GM12878 (cell line): ENCODE data around the gene TBCB. TPM values are rescaled to one million over a fixed set of nuclear protein-coding genes. Genes with fewer than 3 reads are reported as not detected.

Experiments
- ATAC-seq: fragments of 200-7000 bp; cut with Tn5 transposase; 3 replicates; pipeline ENCODE4 v1.9.1; 2020; ENCODE audit warnings: mild to moderate bottlenecking, moderate library complexity
- BruUV-seq: library from RNA; stranded (reverse); fragments of 400-500 nt; replicated peaks from 2 replicates; lab custom pipeline; 2021; lab: Mats Ljungman, UMichigan
- CTCF ChIA-PET: fragments of 300-600 bp; sonication (Branson Sonifier 250); formaldehyde crosslinking; extraction: SDS; loops from one replicate; lab custom pipeline; 2021; ENCODE audit warnings: inconsistent platforms; lab: Yijun Ruan, JAX
- POLR2A ChIA-PET: fragments of 350-600 bp; formaldehyde crosslinking; extraction: SDS; loops from one replicate; lab custom pipeline; 2021; ENCODE audit warnings: inconsistent platforms; lab: Charles Lee
- RAD21 ChIA-PET: fragments of 300-600 bp; sonication (Branson Sonifier 250); formaldehyde crosslinking; loops from one replicate; lab custom pipeline; 2023; ENCODE audit warnings: antibody characterized with exemption; ENCODE audit not compliant: unreplicated experiment; lab: Charles Lee
- SMC1A ChIA-PET: fragments of 300-600 bp; sonication (Branson Sonifier 250); formaldehyde crosslinking; loops from one replicate; lab custom pipeline; 2023; ENCODE audit not compliant: unreplicated experiment, uncharacterized antibody; lab: Charles Lee
- DNase-seq: peaks from one replicate; pipeline ENCODE4 v3.0.0-alpha.2; 2011; ENCODE audit warnings: low read depth, low spot score
- FAIRE-seq: peaks from 3 replicates; lab custom pipeline; 2011; peaks lifted over from hg19 to GRCh38; lab: Jason Lieb, UNC
- H2AFZ ChIP-seq: 2 replicates; pipeline ENCODE4 v1.6.0; 2011; ENCODE audit warnings: low read depth, low read length, control low read depth; ENCODE audit not compliant: control insufficient read depth
- H3K27ac ChIP-seq: 2 replicates; pipeline ENCODE4 v1.5.1; 2011; ENCODE audit warnings: control low read depth; ENCODE audit not compliant: control insufficient read depth, insufficient read depth
- H3K27me3 ChIP-seq, 2 experiments: replicated peaks in 1 of 2; 2 replicates each; pipeline versions ENCODE4 v1.6.0 to v1.6.1; 2011; ENCODE audit warnings: low read length in 1 of 2; ENCODE audit not compliant: control insufficient read depth in 2 of 2, insufficient read depth in 2 of 2
- H3K36me3 ChIP-seq, 2 experiments: 2 replicates each; pipeline ENCODE4 v1.5.1; 2011; ENCODE audit warnings: low read length in 1 of 2; ENCODE audit not compliant: control insufficient read depth in 2 of 2, insufficient read depth in 2 of 2
- H3K4me1 ChIP-seq: 2 replicates; pipeline ENCODE4 v1.6.1; 2011; ENCODE audit warnings: mild to moderate bottlenecking, low read length, moderate library complexity, mixed read lengths; ENCODE audit not compliant: control insufficient read depth, insufficient read depth
- H3K4me2 ChIP-seq: 2 replicates; pipeline ENCODE4 v1.6.0; 2011; ENCODE audit warnings: control low read depth; ENCODE audit not compliant: control insufficient read depth, insufficient read depth
- H3K4me3 ChIP-seq: fragments of 200-600 bp; sonication (generic); 2 replicates; pipeline ENCODE4 v1.5.1; 2016
- H3K79me2 ChIP-seq: 2 replicates; pipeline ENCODE4 v1.6.0; 2011; ENCODE audit warnings: low read length; ENCODE audit not compliant: control insufficient read depth, insufficient read depth
- H3K9ac ChIP-seq: 2 replicates; pipeline ENCODE4 v1.8.0; 2011; ENCODE audit warnings: low read length, control low read depth, mixed read lengths; ENCODE audit not compliant: control insufficient read depth, insufficient read depth
- H3K9me3 ChIP-seq: replicated peaks from 3 replicates; pipeline ENCODE4 v1.5.1; 2011; ENCODE audit warnings: mild to moderate bottlenecking, low read length; ENCODE audit not compliant: control insufficient read depth, insufficient read depth
- H4K20me1 ChIP-seq: 2 replicates; pipeline ENCODE4 v1.6.0; 2011; ENCODE audit not compliant: control insufficient read depth, insufficient read depth
- CHD1 ChIP-seq: IDR thresholded peaks from 2 replicates; pipeline ENCODE4 v1.6.1; 2012; ENCODE audit warnings: low read depth, low read length, improper control_type of control experiment
- DPF2 ChIP-seq: fragments of 450-650 bp; IDR thresholded peaks from 2 replicates; pipeline ENCODE4 v1.6.1; 2017; ENCODE audit warnings: mild to moderate bottlenecking
- E2F4 ChIP-seq: IDR thresholded peaks from 2 replicates; pipeline ENCODE4 v1.6.1; 2012; ENCODE audit warnings: low read depth, low read length, improper control_type of control experiment
- IKZF1 ChIP-seq: fragments of 450-650 bp; conservative IDR thresholded peaks from 2 replicates; pipeline ENCODE4 v1.6.1; 2017; ENCODE audit warnings: antibody characterized with exemption, mild to moderate bottlenecking
- SKIL ChIP-seq: fragments of 450-650 bp; IDR thresholded peaks from 2 replicates; pipeline ENCODE4 v1.6.1; 2017; ENCODE audit warnings: mild to moderate bottlenecking, low read depth, inconsistent platforms; ENCODE audit not compliant: poor library complexity, severe bottlenecking
- SP1 ChIP-seq: IDR thresholded peaks from one replicate; pipeline ENCODE4 v1.6.1; 2011; ENCODE audit warnings: low read depth, low read length
- WGBS: methylation state at CpG from one replicate; pipeline ENCODE4 v1.1.6; 2016; ENCODE audit warnings: low lambda C conversion rate; ENCODE audit not compliant: insufficient replicate concordance, insufficient coverage; ENCODE audit errors: missing lambda C conversion rate; 5-methylcytosine and 5-hydroxymethylcytosine counted together
- in situ Hi-C: fragments of 300-500 bp; cut with MboI; formaldehyde crosslinking; loops from 9 replicates; pipeline ENCODE4 v1.14.3; 2018; ENCODE audit warnings: mixed read lengths
- intact Hi-C: fragments of 100-400 bp; cut with micrococcal nuclease; formaldehyde crosslinking; loops from one replicate; pipeline ENCODE4 v1.14.2; 2022; ENCODE audit not compliant: unreplicated experiment
- polyA plus RNA-seq, 11 experiments: library from polyadenylated mRNA; depleted of rRNA in 4 of 11; unstranded in 6 of 11; stranded (reverse) in 5 of 11; fragments of >200 nt; fragmentation: Nextera tagmentation in 4 of 11; fragmentation: Illumina TruSeq in 1 of 11; extraction: Ambion mirVana in 4 of 11; extraction: Trizol in 1 of 11; gene quantifications; 1 replicate in 1 of 11; 2 replicates in 10 of 11; pipeline versions ENCODE4 v1.2.1 to v1.2.3, GENCODE V29; 2011 to 2016; ENCODE audit warnings: inconsistent platforms in 2 of 11, missing spikeins in 2 of 11, low read depth in 1 of 11
- total RNA-seq, 4 experiments: library from RNA; depleted of rRNA in 3 of 4; stranded (reverse); fragments of >200 nt in 3 of 4; fragmentation: Illumina TruSeq in 1 of 4; extraction: Trizol in 1 of 4; gene quantifications; 2 replicates each; pipeline versions ENCODE4 v1.2.1 to v1.2.3, GENCODE V29; 2013 to 2021

Gene TBCB
- total and polyA plus RNA-seq, 10 of the 15 experiments (the other 5 are each of a cell fraction or from before 2014, with no cell fraction given) = 9.4 to 193 (median 126) TPM

GRCh38 chr19:36101550-36102327 is 13.5 kb upstream of the TBCB start:
- intact Hi-C loops = no loop called here
- RAD21 ChIA-PET = interaction anchor here (1.0 kb wide), 1 partner anchor 26 kb away, joined by 3 read pairs; no protein-coding TSS in a partner anchor
- POLR2A ChIA-PET = no interaction called here
- H3K9ac ChIP-seq = no peak overlapping the region
- TF ChIP-seq SKIL (no peak), CHD1 (no peak), DPF2 (no peak), IKZF1 (no peak), E2F4 (no peak), SP1 (no peak)
- DNase-seq = no peak
- SMC1A ChIA-PET = no interaction called here
- no peaks in the 10 kb centered on the region for H3K9me3 ChIP-seq
- no peaks in the 10 kb centered on the region for H3K4me1 ChIP-seq
- H4K20me1 ChIP-seq = no peaks in the 10 kb centered on the region
- peaks cover 4 to 30% of the 10 kb centered on the region in 2 experiments; a peak in 3 of 4 replicates for H3K36me3 ChIP-seq
- no peak overlapping the region for H3K27ac ChIP-seq
- WGBS = 93% methylated on average over 26 of the region's 27 CpGs
- H3K4me2 ChIP-seq = no peak overlapping the region
- FAIRE-seq = no peak
- no peaks in the 10 kb centered on the region for H3K27me3 ChIP-seq
- CTCF ChIA-PET = interaction anchor here (0.8 to 1.6 kb wide), 2 partner anchors 13 to 41 kb away, joined by 3 to 4 read pairs; partner anchors contain the start of genes POLR2I and TBCB
- ATAC-seq = no peak
- no peak overlapping the region for H2AFZ ChIP-seq
- H3K79me2 ChIP-seq = no peaks in the 10 kb centered on the region
- no TSS peak for BruUV-seq
- in situ Hi-C loops = no loop called here
- no peak overlapping the region for H3K4me3 ChIP-seq
